GM19463 (cell line): ENCODE measurements around the gene CKMT1A.
A peak's percentile ranks its signal among the peaks of the same experiment; 100 is the strongest.
"Not testable (repeated sequence)": the region's sequence is repeated elsewhere in the genome, so short reads cannot be mapped to it uniquely, and the experiment has no call there.

Experiments used
- ATAC-seq: cut with Tn5 transposase; IDR thresholded peaks from one replicate; pipeline ENCODE4 v1.9.1; 2021; ENCODE audit warnings: mild to moderate bottlenecking, moderate library complexity; ENCODE audit not compliant: unreplicated experiment

CKMT1A gene

DNA sequence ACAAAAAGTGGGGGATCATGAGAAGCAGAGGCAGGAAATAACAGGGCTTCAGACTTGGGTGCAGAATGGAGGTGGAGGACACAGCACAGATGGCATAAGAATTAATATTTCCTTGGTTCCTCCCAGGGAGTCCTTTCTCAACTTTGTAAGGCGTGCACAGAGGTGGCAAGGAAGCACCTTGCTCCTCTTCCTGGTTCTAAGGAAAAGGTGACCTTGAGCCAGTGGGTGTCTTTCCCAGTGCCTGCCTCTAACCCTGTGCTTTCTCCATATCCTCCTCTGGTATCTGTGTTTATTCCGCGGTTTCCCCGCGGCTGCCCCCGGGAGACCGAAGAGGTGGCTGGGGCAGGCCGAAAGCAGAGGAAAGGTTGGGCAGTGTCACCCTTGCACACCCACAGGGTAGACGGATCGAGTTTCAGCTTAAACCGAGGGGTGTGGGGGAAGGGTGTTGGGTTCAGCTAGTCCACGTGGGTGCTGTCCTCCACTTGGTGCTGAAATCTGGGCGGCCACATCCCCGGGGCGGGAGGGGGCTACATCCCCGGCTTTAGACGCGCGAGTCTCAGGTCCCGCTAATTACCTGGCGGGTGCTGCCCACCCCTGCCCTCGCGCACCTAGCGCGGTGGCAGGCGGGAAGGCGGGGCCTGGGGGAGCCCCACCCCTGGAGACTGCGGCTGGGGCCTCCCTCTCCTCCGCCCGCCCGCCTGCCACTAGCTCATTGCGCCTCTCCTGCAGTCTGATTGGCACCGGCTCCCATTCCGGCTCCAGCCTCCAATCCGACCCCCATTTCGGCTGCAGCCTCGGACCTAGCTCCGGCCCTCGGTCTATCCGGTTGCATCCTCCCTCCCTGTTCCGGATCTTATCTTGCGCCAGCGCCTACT, at the start of gene CKMT1A:
Gene CKMT1A (plus strand): TSS at position 712 of the 875 bp plus-strand sequence. CDS start 192 bp downstream, outside the sequence.
- not testable (repeated sequence) for ATAC-seq

- ATAC-seq, result no peak
Measured at GRCh38 chr15:43648649-43649429, 44.8 kb upstream of the CKMT1A start, which contains the start of gene CATSPER2. Gene CATSPER2 (minus strand): TSS chr15:43648844. CDS start chr15:43648061, 783 bp downstream.

- ATAC-seq, result not testable (repeated sequence)
Measured at GRCh38 chr15:43649430-43649926, 44.2 kb upstream of the CKMT1A start.

- not testable (repeated sequence) for ATAC-seq
Measured at GRCh38 chr15:43659727-43660126, 33.9 kb upstream of the CKMT1A start.

DNA sequence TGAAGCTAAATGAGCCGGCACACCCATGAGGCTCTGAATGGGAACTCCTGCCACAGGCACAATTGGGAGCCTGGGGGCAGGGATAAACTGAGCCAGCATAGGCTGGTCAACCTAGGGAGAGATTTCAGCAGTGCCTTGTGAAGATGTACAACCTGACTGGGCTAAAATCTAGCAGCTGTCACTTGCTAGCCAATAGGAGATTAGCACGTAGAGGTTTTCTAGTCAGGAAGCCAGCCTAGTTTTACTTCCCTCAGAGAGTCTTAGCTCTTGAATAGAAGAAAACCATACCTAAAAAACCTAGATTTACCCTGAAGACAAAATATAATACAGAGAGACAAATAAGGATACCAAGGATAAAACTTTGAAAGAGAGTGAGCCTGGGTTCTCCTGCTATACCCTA, 31.4 kb upstream of the CKMT1A start:
- not testable (repeated sequence) for ATAC-seq

- ATAC-seq, result not testable (repeated sequence)
Measured at GRCh38 chr15:43663333-43663732, 30.3 kb upstream of the CKMT1A start.

GRCh38 chr15:43666177-43666576, 27.5 kb upstream of the CKMT1A start:
- not testable (repeated sequence) for ATAC-seq

- not testable (repeated sequence) for ATAC-seq
Measured at GRCh38 chr15:43674175-43674574, 19.5 kb upstream of the CKMT1A start.

GRCh38 chr15:43689604-43690301, 3.9 kb upstream of the CKMT1A start:
- ATAC-seq, result peak; percentile 98

- not testable (repeated sequence) for ATAC-seq
Measured at GRCh38 chr15:43692679-43693078, 980 bp upstream of the CKMT1A start.

- no peak for ATAC-seq
Measured at GRCh38 chr15:43702174-43702573, 8.5 kb downstream of the CKMT1A start.

DNA sequence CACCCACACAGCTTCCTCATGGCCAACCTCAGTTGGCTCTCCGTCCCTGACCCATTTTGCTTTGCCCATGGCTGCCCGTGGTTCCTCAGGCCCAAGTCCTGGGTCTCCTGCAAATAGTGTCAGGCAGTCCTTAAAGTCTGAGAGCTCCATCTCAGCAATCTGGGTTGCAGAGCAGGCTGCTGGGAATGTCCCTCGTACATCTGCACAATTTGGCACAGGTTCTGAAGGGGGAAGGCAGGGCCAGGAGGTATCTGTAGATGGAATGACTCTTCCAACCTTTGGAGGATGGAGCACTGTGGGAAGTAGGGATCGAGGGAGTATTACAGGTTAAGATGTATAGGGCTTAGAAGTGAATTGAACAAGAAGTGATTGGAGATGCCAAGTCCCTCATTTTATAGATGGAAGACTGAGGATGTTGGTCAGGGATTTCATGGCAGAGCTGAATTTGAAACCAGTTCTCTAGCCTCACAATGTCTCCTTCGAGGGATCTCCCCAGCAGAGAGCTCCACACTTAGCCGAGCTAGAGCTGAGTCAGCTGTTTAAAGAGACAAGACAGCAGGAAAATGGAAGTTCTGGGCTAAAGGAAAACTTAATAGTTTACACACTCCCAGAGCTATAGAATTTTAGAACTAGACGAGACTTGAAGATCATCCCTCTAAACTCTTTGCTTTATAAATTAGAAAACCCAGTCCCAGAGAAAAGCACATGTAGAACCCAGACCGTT, 9.2 kb downstream of the CKMT1A start:
- ATAC-seq, result no peak

DNA sequence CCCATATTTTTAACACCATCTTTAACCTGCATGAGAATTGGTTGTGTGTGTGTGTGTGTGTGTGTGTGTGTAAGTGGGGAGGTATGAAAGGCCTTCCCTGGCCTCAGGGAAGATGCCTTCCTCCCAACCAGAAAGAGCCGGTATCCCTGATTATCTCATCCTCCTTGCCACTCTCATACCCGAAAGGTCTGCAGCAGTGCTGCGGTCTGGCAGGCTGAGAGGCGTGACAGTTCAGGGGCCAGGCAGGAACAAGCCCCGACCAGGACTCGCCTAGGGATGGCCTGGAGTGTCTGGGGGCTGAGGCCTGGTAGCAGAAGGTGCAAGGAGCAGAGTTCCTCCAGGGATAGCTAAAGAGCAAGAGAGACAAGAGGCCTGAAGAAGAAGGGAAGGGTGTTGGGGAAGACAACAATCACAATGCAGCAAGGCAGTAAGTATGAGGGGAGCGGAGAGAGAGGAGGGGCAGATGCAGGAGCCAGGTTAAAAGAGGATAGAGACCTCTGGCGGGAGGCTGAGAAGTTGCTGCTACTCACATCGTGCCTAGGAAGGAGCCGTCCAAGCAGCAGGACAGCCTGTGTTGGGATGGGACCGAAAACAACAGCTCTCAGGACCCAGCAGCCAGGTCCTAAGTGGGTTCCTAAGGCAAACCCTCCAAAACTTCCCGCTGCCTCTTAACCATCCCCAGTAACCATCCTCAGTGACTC, 16.9 kb downstream of the CKMT1A start:
- not testable (repeated sequence) for ATAC-seq

DNA sequence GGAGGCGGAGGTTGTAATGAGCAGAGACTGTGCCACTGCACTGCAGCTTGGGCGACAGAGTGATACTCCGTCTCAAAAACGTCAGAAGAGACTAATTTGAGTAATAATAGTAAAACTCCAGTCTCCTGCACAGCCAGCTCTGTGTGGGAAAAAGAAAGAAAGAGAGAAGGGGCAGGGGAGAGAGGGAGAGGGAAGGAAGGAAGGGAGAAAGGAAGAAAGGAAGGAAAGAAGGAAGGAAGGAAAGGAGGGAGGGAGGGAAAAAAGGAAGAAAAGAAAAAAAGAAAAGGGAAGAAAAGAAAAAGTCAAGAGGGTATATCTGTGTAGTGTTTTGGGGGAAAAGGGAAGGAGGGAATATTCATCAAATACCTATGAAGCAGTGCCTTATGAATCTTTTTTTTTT, 29.5 kb downstream of the CKMT1A start:
- no peak for ATAC-seq

- not testable (repeated sequence) for ATAC-seq
Measured at GRCh38 chr15:43726306-43726705, 32.6 kb downstream of the CKMT1A start.

- not testable (repeated sequence) for ATAC-seq
Measured at GRCh38 chr15:43728053-43728725, 34.5 kb downstream of the CKMT1A start.

DNA sequence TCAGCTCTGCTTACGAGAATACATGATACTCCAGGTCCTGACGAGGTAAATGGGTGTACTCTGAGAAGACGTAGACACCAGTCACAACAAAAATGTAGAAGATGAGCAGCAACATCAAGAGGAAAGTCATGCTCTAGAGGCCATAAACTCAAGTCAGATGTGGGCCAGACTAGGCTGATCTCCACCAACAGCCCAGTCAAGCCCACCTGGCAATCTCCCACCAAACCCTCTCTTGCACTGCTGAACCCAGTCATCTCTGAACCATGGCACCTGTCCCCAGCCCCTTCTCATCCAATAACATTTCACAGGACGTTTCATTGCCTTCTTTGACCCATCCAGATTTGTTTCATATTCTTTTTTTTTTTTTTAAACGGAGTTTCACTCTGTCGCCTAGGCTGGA, 41.8 kb downstream of the CKMT1A start:
- ATAC-seq, result peak; percentile 35

DNA sequence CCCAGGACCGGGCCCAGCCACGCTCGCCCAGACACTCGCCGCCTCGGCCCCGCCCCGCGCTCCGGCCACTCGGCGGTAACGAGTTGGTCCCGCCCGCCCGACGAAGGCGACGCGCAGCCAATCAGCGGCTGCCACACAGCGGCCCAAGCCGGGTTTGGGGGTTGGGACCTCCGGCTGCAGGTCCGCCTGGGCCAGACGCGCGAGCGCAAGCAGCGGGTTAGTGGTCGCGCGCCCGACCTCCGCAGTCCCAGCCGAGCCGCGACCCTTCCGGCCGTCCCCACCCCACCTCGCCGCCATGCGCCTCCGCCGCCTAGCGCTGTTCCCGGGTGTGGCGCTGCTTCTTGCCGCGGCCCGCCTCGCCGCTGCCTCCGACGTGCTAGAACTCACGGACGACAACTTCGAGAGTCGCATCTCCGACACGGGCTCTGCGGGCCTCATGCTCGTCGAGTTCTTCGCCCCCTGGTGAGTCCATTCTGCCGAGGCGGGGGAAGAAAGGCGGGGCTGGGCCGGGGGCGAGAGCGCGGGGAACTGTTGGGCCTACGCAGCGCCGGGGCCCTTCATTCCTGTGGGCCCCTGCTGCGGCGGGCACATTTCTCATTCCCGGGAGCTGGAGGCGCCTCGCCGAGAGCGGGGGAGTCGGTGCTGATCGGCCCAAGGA, 52.7 kb downstream of the CKMT1A start, which contains the start of gene PDIA3:
Gene PDIA3 (plus strand): TSS at position 194 of the 658 bp plus-strand sequence. CDS start 102 bp downstream, at position 296.
- peak; percentile 84 for ATAC-seq
